Right renal cortex interstitium (tissue), 3 donors: ENCODE data around the gene HEATR3. TPM values are rescaled to one million over a fixed set of nuclear protein-coding genes. Genes with fewer than 3 reads are reported as not detected.
A peak's percentile ranks its signal among the peaks of the same experiment; 100 is the strongest.
"Not testable (repeated sequence)": the region's sequence is repeated elsewhere in the genome, so short reads cannot be mapped to it uniquely, and the experiment has no call there.

Experiments
- DNase-seq, 3 donors: peaks; one replicate each; pipeline ENCODE4 v3.0.0-alpha.2; 2013; ENCODE audit warnings: low read depth in 3 of 3, low spot score in 2 of 3
- polyA plus RNA-seq, 3 donors: library from polyadenylated mRNA; unstranded; fragments of 120-200 nt; gene quantifications; one replicate each; pipeline ENCODE4 v1.2.1, GENCODE V29; 2013; ENCODE audit not compliant: insufficient read length in 3 of 3

Gene HEATR3
- polyA plus RNA-seq, 3 donors = 19.4 to 21.4 (median 19.6) TPM

GRCh38 chr16:50096791-50097190 lies 31.0 kb downstream of the HEATR3 start:
- DNase-seq = no peak

- peak in 1 of 3 donors; percentile 6 for DNase-seq
Measured at GRCh38 chr16:50099957-50100648, 34.3 kb downstream of the HEATR3 start.

GRCh38 chr16:50102051-50102746 lies 36.4 kb downstream of the HEATR3 start:
- DNase-seq = no peak

DNA sequence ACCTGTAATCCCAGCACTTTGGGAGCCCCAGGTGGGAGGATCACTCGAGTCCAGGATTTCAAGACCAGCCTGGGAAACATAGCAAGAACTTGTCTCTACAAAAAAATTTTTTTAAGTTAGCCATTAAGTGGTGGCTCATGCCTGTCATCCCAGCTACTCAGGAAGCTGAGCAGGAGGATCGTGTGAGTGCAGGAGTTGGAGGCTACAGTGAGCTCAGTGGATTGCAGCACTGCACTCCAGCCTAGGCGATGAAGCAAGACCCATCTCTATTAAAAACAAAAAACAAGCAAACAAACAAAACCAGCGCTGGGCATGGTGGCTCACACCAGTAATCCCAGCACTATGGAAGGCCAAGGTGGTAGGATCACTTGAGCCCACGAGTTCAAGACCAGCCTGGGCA lies 38.0 kb downstream of the HEATR3 start:
- no peak for DNase-seq

DNA sequence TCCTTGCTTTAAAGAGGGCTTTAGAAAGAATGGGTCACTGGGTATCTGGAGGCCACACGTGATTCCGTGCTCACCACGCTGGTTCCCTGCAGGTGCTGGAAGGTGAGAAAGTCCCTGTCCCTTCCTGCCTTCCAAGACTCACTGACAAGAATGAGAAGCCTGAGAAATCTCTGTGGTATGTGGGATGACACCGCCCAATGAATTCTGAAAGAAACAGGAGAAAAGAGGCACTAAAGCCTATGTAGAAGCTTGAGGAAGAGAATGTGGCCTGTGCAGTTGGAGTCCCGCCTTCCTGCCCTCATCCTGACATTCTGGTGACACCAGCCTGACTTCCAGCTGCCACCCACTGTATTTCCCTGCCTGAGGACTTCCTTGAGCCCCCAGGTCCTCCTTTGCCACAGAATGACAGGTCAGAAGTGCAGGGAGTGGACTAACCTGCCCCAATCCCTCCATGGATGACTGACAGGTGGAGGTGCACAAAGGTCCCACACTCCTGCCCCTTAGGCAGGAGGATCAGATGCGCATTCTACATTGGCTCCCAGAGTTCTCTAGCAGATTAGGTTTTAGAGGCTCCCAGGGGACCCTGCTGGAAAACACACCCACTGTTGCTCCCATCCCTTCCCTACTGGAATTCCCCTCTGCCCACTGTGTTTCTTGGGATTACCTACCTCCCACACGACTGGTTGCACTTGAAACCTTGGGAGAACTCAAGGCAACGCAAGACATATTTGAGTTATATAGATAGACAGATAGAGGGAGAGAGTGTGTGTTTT lies 48.8 kb downstream of the HEATR3 start:
- no peak for DNase-seq

DNA sequence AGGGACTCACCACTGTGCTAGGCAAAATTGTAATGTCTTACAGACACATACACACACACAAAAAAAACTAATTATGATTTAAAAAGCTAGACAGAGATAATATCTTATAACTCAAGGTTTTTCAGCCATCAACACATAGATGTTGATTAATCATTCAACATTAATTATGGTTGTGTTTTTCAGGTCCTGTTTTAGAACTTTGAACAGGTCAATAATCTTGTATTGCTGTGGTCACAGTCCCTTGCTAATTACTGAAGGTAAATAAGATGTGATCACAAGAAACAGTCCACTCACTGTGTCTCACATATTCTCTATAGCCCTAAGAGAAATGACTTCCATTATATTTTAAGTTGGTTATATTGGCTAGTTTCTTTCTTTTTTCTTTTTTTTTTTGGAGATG lies 54.9 kb downstream of the HEATR3 start:
- no peak for DNase-seq

GRCh38 chr16:50121278-50121677 lies 55.5 kb downstream of the HEATR3 start:
- no peak for DNase-seq

DNA sequence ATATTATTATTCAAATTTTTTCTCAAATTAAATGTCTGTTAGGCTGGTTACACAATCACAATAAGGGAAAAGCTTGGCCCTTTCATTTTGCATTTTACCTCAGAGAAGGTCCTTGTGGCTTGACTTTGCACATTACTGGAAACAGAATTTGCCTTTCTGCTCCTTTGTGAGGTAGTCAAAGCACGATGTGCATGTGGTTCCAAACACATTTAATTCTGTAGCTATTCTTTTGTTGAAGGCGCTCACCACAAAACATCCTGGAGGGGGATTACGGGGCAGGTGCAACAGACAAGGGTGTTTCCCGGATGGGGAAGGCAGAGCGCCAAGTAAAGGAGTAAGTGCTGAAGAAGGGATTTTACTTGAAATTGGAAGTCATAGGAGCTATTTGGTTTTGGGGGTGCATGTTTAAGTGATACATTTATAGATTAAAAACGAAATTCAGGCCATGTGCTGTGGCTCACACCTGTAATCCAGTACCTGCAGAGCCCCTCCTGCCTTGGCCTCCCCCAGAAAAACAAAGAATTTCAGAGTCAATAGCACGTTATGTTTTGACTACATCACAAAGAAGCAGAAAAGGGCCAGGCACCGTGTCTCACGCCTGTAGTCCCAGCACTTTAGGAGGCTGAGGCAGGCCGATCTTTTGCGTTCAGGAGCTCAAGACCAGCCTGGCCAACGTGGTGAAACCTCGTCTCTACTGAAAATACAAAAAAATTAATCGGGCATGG lies 56.1 kb downstream of the HEATR3 start:
- no peak for DNase-seq

DNA sequence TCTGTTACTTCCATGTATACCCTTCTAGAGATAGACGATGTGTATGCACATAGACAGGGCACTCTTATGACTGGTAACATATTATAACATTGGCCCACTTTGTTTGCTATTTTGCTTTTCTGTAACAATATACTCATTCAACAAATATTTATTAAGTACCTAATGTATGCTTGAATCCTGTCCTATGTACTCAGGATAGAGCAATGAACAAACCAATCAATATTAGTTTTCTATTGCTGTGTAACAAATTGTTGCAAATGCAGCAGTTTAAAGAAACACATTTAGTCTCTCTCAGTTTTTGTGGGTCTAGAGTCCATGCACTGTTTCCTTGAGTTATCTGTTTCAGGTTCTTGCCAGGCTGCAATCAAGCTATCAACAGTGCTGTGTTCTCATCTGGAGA lies 57.6 kb downstream of the HEATR3 start:
- DNase-seq = no peak

DNA sequence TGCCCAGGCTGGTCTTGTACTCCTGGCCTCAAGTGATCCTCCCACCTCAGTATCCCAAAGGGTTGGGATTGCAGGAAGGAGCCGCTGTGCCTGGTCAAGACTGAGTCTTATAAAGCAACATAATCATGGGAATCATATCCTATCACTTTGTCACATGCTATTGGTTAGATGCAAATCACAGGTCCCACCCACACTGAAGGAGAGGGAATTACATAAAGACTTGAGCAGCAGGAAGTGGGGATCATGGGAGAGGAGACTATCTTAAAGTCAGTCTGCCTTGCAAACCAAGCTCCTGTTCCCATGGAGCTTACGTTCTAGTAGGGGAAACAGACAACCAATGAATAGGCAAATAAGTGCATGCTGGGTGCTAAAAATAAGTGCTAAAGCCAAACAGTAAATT lies 59.0 kb downstream of the HEATR3 start:
- no peak for DNase-seq

- DNase-seq = no peak
Measured at GRCh38 chr16:50126183-50126582, 60.4 kb downstream of the HEATR3 start.

- DNase-seq = not testable (repeated sequence)
Measured at GRCh38 chr16:50132571-50132970, 66.8 kb downstream of the HEATR3 start.

- DNase-seq = no peak
Measured at GRCh38 chr16:50133214-50133613, 67.4 kb downstream of the HEATR3 start.

DNA sequence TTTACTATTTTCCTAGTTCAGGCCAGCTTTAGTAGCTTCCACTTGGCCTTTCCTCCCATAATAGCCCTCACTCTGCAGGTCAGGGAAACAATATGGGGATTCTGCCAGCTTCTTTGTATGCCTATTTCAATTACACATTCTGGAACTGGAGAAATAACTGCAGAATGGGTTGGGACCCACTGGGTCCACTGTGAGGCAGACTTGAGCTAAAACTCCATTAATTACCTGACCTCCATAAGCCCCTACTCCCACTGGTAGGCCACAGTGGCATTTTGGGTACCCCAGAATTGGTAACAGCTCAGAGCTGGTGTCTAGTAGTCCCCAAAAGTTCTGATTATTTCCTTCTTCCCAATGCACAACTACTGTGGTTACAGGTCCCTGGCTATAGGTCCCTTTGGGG lies 70.6 kb downstream of the HEATR3 start:
- DNase-seq = no peak

- no peak for DNase-seq
Measured at GRCh38 chr16:50137268-50137667, 71.5 kb downstream of the HEATR3 start.

GRCh38 chr16:50139580-50139979 lies 73.8 kb downstream of the HEATR3 start:
- DNase-seq = no peak

DNA sequence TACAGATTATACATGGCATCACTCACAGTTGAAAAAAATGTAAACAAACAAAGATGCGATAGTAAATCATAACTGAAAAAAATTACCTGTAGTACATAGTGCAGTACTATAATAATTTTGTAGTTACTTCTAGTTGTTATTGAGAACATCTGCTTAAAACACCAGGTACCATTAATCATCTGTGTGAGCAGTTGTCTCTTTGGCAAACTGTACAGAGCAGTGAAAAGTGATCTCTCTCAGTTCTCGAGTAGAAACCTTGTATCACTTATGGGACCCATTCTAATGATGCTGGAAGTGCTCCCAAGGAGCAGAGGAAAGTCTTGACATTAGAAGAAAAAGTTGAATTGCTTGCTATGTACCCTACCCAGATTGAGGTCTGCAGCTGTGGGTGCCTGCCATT lies 78.4 kb downstream of the HEATR3 start:
- DNase-seq = no peak

- DNase-seq = no peak
Measured at GRCh38 chr16:50146479-50147435, 81.0 kb downstream of the HEATR3 start.

DNA sequence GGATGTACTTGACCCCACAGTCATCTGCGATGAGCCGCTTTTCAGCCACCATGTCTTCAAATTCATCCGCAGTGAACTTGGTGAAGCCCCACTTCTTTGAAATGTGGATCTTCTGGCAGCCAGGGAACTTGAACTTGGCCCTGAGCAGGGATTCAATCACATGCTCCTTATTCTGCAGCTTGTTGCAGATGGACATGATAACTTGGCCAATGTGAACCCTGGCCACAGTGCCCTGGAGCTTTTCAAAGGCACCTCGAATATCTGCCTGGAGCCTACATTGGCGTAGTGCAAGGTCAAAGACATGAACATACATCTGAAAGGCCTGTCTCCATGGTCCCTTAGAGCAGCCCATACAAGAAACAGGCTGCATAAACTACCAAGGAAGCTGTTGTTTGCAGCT lies 85.6 kb downstream of the HEATR3 start:
- no peak for DNase-seq

DNA sequence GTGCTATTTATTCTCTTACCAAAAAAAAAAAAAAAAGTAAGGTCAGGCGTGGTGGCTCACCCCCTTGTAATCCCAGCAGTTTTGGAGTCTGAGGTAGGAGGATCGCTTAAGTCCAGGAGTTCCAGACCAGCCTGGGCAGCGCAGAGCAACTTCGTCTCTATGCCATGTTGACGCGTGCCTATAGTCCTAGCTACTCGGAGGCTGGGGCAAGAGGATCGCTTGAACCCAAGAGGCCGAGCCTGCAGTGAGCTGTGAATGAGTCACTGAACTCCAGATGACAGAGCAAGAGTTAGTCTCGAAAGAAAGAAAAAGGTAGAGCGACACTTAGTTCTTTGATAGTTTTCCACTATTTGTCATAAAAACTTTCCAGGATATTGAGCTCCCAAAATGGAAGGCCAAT lies 86.0 kb downstream of the HEATR3 start:
- DNase-seq = no peak
